ENCODE measurements around the gene RAPGEF6.

DNA sequence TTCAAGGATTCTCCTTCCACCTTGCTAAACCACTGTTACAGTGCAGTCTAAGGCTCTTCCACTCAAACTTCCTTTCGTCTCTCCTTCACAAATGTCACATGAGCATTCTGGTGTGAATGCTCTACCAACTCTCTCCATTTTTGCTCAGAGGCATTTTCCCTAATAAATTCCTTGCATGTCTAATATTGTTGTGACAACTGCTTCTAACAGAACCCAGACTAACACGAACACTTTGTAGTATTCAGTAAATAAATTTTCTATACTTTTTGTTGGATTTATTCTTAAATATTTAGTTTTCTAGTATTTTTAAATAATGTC, 24.0 kb downstream of the RAPGEF6 start:
- no peak for TF ChIP-seq EP300 (IDR thresholded peaks at IDR 0.05)
- no peak for TF ChIP-seq POLR2A (IDR thresholded peaks at IDR 0.05)
- no peak for TF ChIP-seq CTCF (IDR thresholded peaks at IDR 0.05)
